ENCODE measurements around the gene NUP205.
"Not testable (repeated sequence)": the region's sequence is repeated elsewhere in the genome, so short reads cannot be mapped to it uniquely, and the experiment has no call there.

The NUP205 gene

GRCh38 chr7:135681762-135682161 is 124.0 kb downstream of the NUP205 start:
- H3K27me3 ChIP-seq (ENCODE audit: control insufficient read depth, insufficient read depth, low read length, poor library complexity, severe bottlenecking): no peaks in the 10 kb centered on the region
- peaks cover 6% of the 10 kb centered on the region for H3K36me3 ChIP-seq (ENCODE audit: control insufficient read depth, insufficient read depth, low read length)
- no peak overlapping the region for H3K27ac ChIP-seq (ENCODE audit: insufficient read depth, low read depth, low read length, poor library complexity, severe bottlenecking)
- H3K4me3 ChIP-seq (ENCODE audit: insufficient read depth, low read depth, low read length): no peak overlapping the region
- 73 to 78% methylated on average over 5 of the region's 5 CpGs for WGBS, 2 experiments
- no peaks in the 10 kb centered on the region for H3K9me3 ChIP-seq (ENCODE audit: control insufficient read depth, low read length)
- no peaks in the 10 kb centered on the region for H3K4me1 ChIP-seq (ENCODE audit: control insufficient read depth, insufficient read depth, low read length)

- 90 to 95% methylated on average over 3 of the region's 3 CpGs for WGBS, 2 experiments
- peaks cover 3% of the 10 kb centered on the region for H3K36me3 ChIP-seq (ENCODE audit: control insufficient read depth, insufficient read depth, low read length)
- no peak overlapping the region for H3K4me3 ChIP-seq (ENCODE audit: insufficient read depth, low read depth, low read length)
- H3K27me3 ChIP-seq (ENCODE audit: control insufficient read depth, insufficient read depth, low read length, poor library complexity, severe bottlenecking): no peaks in the 10 kb centered on the region
- no peak overlapping the region for H3K27ac ChIP-seq (ENCODE audit: insufficient read depth, low read depth, low read length, poor library complexity, severe bottlenecking)
- no peaks in the 10 kb centered on the region for H3K9me3 ChIP-seq (ENCODE audit: control insufficient read depth, low read length)
- H3K4me1 ChIP-seq (ENCODE audit: control insufficient read depth, insufficient read depth, low read length): no peaks in the 10 kb centered on the region
Observed at GRCh38 chr7:135682191-135682590, 124.5 kb downstream of the NUP205 start.

DNA sequence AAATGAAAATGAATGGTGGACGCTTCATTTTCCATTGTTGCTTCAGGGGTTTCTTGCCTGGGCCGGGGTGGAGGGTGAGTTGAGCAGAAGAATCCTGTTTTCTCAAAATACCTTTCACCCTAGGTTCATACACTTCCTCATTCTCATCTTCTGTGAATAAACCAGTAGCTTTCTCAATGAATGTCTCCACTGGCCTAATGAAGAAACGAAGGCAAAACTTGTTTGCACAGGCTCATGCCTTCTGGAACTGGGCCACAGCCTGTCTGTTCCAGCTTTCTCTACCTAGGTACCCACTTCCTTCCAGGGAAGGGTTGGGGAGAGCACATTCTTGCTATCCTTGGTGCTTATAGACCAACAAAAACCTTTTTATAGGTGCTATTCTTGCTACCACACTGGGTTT is 125.9 kb downstream of the NUP205 start:
- H3K9me3 ChIP-seq (ENCODE audit: control insufficient read depth, low read length): no peaks in the 10 kb centered on the region
- H3K27ac ChIP-seq (ENCODE audit: insufficient read depth, low read depth, low read length, poor library complexity, severe bottlenecking): no peak overlapping the region
- no peaks in the 10 kb centered on the region for H3K27me3 ChIP-seq (ENCODE audit: control insufficient read depth, insufficient read depth, low read length, poor library complexity, severe bottlenecking)
- no peaks in the 10 kb centered on the region for H3K4me1 ChIP-seq (ENCODE audit: control insufficient read depth, insufficient read depth, low read length)
- WGBS, 2 experiments: 96 to 97% methylated on average over 3 of the region's 3 CpGs
- no peaks in the 10 kb centered on the region for H3K36me3 ChIP-seq (ENCODE audit: control insufficient read depth, insufficient read depth, low read length)
- H3K4me3 ChIP-seq (ENCODE audit: insufficient read depth, low read depth, low read length): no peak overlapping the region

- 85 to 87% methylated on average over 3 of the region's 3 CpGs for WGBS, 2 experiments
- Histone ChIP-seq H3K27ac (ENCODE audit: insufficient read depth, low read depth, low read length, poor library complexity, severe bottlenecking) (no peak overlapping the region), H3K4me3 (ENCODE audit: insufficient read depth, low read depth, low read length) (no peak overlapping the region)
Observed at GRCh38 chr7:135684136-135684535, 126.4 kb downstream of the NUP205 start.

GRCh38 chr7:135684699-135685098 is 127.0 kb downstream of the NUP205 start:
- WGBS, 2 experiments: 94 to 95% methylated on average over 5 of the region's 5 CpGs
- Histone ChIP-seq H3K27ac (ENCODE audit: insufficient read depth, low read depth, low read length, poor library complexity, severe bottlenecking) (no peak overlapping the region), H3K4me3 (ENCODE audit: insufficient read depth, low read depth, low read length) (no peak overlapping the region)

More at GRCh38 chr7:135684136-135684535, 126.4 kb downstream of the NUP205 start:
- Histone ChIP-seq H3K27me3 (ENCODE audit: control insufficient read depth, insufficient read depth, low read length, poor library complexity, severe bottlenecking) (no peaks in the 10 kb centered on the region), H3K4me1 (ENCODE audit: control insufficient read depth, insufficient read depth, low read length) (no peaks in the 10 kb centered on the region), H3K9me3 (ENCODE audit: control insufficient read depth, low read length) (no peaks in the 10 kb centered on the region), H3K36me3 (ENCODE audit: control insufficient read depth, insufficient read depth, low read length) (no peaks in the 10 kb centered on the region)

DNA sequence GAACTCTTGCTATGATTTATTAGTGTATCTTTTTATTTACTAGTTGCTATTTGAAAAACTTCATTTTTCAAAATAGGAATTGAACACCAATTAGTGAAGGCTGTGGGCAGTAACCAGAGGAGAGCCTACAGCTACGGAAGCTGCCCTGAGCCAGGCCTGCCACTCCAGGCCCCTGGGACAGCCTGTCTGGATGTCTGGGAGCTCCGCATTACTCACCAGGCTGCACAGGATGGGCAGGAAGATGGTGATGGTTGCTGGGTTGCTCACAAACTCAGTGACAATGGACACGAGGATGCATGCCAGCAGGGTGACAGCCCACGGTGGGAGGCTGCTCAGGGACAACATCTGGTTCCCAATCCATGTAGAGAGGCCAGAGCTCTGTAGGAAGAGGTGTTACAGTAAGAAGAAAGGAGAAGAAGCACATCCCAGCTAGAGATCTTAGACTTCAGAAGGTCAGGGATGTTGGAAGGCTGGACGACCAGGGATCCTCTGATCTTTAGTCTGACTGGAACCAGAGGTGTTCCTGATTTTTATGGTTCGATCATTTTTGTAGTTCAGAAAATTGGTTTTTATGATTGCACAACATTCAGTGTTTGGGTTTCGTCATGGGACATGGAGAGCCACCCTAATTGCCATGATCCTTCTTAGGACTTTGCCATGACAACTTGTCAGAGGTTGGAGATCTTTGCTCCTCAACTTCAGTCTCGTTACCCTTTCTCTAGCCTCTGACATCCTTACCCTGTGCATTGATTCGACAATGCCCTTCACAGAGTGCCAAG is 127.8 kb downstream of the NUP205 start:
- WGBS, 2 experiments: 89 to 92% methylated on average over 9 of the region's 9 CpGs
- H3K9me3 ChIP-seq (ENCODE audit: control insufficient read depth, low read length): no peaks in the 10 kb centered on the region
- no peaks in the 10 kb centered on the region for H3K4me1 ChIP-seq (ENCODE audit: control insufficient read depth, insufficient read depth, low read length)
- H3K36me3 ChIP-seq (ENCODE audit: control insufficient read depth, insufficient read depth, low read length): no peaks in the 10 kb centered on the region
- H3K4me3 ChIP-seq (ENCODE audit: insufficient read depth, low read depth, low read length): no peak overlapping the region
- no peaks in the 10 kb centered on the region for H3K27me3 ChIP-seq (ENCODE audit: control insufficient read depth, insufficient read depth, low read length, poor library complexity, severe bottlenecking)
- H3K27ac ChIP-seq (ENCODE audit: insufficient read depth, low read depth, low read length, poor library complexity, severe bottlenecking): no peak overlapping the region

More at GRCh38 chr7:135684699-135685098, 127.0 kb downstream of the NUP205 start:
- H3K27me3 ChIP-seq (ENCODE audit: control insufficient read depth, insufficient read depth, low read length, poor library complexity, severe bottlenecking): no peaks in the 10 kb centered on the region
- H3K9me3 ChIP-seq (ENCODE audit: control insufficient read depth, low read length): no peaks in the 10 kb centered on the region
- H3K36me3 ChIP-seq (ENCODE audit: control insufficient read depth, insufficient read depth, low read length): no peaks in the 10 kb centered on the region
- H3K4me1 ChIP-seq (ENCODE audit: control insufficient read depth, insufficient read depth, low read length): no peaks in the 10 kb centered on the region

- whole genome bisulfite sequencing, 2 experiments: 0% methylated on average over 1 of the region's 1 CpG
- H3K36me3 ChIP-seq (ENCODE audit: control insufficient read depth, insufficient read depth, low read length): no peaks in the 10 kb centered on the region
- no peaks in the 10 kb centered on the region for H3K9me3 ChIP-seq (ENCODE audit: control insufficient read depth, low read length)
- H3K27ac ChIP-seq (ENCODE audit: insufficient read depth, low read depth, low read length, poor library complexity, severe bottlenecking): no peak overlapping the region
- no peaks in the 10 kb centered on the region for H3K27me3 ChIP-seq (ENCODE audit: control insufficient read depth, insufficient read depth, low read length, poor library complexity, severe bottlenecking)
- no peaks in the 10 kb centered on the region for H3K4me1 ChIP-seq (ENCODE audit: control insufficient read depth, insufficient read depth, low read length)
- no peak overlapping the region for H3K4me3 ChIP-seq (ENCODE audit: insufficient read depth, low read depth, low read length)
Observed at GRCh38 chr7:135687466-135687865, 129.7 kb downstream of the NUP205 start.

DNA sequence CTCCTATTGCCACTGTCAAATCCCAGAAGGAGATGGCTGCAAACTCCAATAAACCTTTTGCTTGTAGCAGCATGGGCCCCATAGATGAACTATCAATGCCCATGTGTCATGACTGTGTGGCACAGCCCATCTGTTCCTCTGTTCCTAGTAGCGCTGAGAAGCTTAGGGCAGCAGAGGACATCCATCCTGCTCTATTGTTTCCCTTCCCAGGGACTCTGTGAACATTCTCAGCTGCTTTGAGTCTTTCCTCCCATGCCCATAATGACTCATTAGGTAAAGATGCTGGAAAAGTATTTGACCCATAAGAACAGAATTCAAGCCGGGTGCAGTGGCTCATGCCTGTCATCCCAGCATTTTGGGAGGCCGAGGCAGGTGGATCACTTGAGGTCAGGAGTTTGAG is 132.8 kb downstream of the NUP205 start:
- Histone ChIP-seq H3K36me3 (ENCODE audit: control insufficient read depth, insufficient read depth, low read length) (no peaks in the 10 kb centered on the region), H3K27me3 (ENCODE audit: control insufficient read depth, insufficient read depth, low read length, poor library complexity, severe bottlenecking) (no peaks in the 10 kb centered on the region), H3K9me3 (ENCODE audit: control insufficient read depth, low read length) (no peaks in the 10 kb centered on the region), H3K4me3 (ENCODE audit: insufficient read depth, low read depth, low read length) (no peak overlapping the region), H3K27ac (ENCODE audit: insufficient read depth, low read depth, low read length, poor library complexity, severe bottlenecking) (no peak overlapping the region), H3K4me1 (ENCODE audit: control insufficient read depth, insufficient read depth, low read length) (no peaks in the 10 kb centered on the region)
- WGBS, 2 experiments: 92 to 93% methylated on average over 3 of the region's 3 CpGs

DNA sequence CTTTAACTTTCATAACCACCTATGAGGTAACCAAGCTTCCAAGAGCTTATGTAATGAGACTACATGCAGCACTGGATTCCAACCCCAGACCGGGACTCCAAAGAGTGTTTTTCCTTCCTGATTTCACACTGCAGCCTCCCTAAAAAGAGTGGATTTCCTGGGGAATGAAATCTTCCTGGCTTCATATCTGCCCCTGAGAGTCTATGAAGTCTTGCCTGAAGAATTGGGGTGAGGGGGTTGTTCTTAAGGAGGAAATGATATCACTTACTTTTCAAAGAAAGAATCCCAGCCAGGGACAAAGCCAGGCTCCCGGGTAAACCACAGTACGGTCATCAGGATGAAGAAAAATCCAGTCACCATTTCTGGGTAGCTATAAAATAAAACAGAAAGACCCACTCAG is 134.3 kb downstream of the NUP205 start:
- H3K4me1 ChIP-seq (ENCODE audit: control insufficient read depth, insufficient read depth, low read length): no peaks in the 10 kb centered on the region
- no peak overlapping the region for H3K27ac ChIP-seq (ENCODE audit: insufficient read depth, low read depth, low read length, poor library complexity, severe bottlenecking)
- no peak overlapping the region for H3K4me3 ChIP-seq (ENCODE audit: insufficient read depth, low read depth, low read length)
- H3K27me3 ChIP-seq (ENCODE audit: control insufficient read depth, insufficient read depth, low read length, poor library complexity, severe bottlenecking): no peaks in the 10 kb centered on the region
- no peaks in the 10 kb centered on the region for H3K9me3 ChIP-seq (ENCODE audit: control insufficient read depth, low read length)
- no peaks in the 10 kb centered on the region for H3K36me3 ChIP-seq (ENCODE audit: control insufficient read depth, insufficient read depth, low read length)
- 93 to 95% methylated on average over 3 of the region's 3 CpGs for WGBS, 2 experiments

DNA sequence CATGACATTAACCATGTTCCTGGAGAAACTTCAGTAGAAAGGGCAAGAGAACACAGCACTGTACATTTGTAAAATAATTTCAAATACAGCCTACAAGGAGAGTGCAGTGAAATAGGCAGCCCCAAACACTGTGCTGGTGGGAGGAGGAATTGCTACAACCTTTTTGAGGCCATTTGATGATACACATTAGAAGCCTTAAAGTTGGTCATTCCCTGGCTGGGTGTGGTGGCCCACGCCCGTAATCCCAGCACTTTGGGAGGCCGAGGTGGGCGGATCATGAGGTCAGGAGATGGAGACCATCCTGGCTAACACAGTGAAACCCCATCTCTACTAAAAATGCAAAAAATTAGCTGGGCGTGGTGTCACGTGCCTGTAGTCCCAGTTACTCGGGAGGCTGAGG is 134.9 kb downstream of the NUP205 start:
- not testable (repeated sequence) for H3K36me3 ChIP-seq (ENCODE audit: control insufficient read depth, insufficient read depth, low read length); H3K27ac ChIP-seq (ENCODE audit: insufficient read depth, low read depth, low read length, poor library complexity, severe bottlenecking); H3K27me3 ChIP-seq (ENCODE audit: control insufficient read depth, insufficient read depth, low read length, poor library complexity, severe bottlenecking); H3K9me3 ChIP-seq (ENCODE audit: control insufficient read depth, low read length); H3K4me1 ChIP-seq (ENCODE audit: control insufficient read depth, insufficient read depth, low read length); H3K4me3 ChIP-seq (ENCODE audit: insufficient read depth, low read depth, low read length)
- 93 to 95% methylated on average over 7 of the region's 7 CpGs for WGBS, 2 experiments

Data from ectodermal cell (in vitro differentiated cells).